Measurements from ENCODE around the gene ARL6IP4.

ARL6IP4 gene

DNA sequence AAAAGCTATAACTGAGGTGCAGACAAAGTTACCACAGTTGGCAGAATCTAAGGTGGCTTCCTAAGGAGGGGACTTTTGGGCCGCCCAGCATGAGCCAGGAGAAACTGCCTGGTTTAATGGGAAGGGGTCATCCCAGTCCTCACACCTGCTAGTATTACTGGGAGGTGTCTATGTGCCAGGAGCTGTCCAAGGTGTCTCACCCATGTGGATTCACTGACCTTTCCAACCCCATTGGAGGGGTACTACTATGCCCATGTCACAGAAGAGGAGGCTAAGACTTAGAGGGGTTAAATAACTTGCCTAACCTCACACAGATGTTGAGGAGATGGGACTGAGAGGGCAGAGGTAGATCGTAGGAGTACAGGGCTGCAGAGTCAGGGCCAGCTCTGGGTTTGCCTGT is 24.4 kb upstream of the ARL6IP4 start:
- FAIRE-seq, result no peak
- no peak for DNase-seq (ENCODE audit: extremely low spot score, insufficient read length, low read depth)

DNA sequence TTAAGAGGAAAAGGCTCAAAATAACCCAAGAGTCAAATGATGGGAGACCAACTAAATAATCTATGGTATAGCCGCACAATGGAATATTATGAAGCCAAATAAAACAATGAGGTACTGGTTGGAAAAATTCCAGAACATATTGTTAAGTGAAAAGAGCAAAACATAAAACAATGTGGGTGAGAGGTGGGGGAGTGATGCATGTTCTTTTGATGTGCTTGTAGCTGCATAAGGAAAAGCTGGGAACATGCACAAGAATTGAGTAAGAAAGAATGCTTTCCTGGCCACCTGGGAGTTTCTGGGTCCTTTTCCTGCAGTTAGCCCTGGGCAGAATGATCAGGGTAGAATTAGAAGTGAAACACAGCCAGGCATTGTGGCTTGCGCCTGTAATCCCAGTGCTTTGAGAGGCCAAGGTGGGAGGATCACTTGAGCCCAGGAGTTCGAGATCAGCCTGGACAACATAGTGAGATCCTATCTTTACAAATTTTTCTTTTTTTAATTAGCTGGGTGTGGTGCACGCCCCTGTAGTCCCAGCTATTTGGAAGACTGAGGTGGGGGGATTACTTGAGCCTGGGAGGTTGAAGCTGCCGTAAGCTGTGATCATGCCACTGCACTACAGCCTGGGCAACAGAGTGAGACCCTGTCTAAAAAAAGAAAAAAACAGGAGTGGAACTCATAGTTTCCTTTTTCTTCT is 22.1 kb upstream of the ARL6IP4 start:
- no peak for DNase-seq (ENCODE audit: extremely low spot score, insufficient read length, low read depth)
- FAIRE-seq, result no peak

DNA sequence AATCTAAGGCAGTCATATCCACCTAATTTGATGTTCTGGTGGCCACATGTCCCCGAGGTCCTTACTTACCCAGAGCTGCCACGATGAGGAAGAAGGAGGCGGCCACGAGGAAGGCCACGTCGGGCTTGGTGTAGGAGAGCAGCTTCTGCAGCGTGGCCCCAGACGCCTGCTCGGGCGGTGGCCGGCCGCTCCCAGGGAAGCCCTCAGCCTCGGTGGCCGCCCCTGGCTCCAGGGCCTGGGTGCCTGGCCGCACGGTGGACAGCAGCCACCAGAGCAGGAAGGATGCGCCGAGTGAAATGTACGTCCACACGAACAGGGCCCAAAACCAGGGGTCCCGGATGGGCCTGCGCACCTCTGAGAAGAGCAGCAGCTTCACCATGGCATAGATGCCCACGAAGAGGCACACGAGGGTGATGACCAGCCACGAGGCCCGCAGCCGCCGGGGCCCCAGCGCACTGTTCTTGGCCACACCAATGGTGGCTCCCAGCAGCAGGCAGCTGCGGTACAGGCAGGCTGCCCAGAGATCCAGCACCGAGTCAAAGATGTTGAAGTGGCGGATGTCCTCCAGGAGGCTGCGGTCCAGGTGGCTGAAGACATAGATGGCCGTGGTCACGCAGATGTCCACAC is 20.8 kb upstream of the ARL6IP4 start:
- no peak for FAIRE-seq
- no peak for DNase-seq (ENCODE audit: extremely low spot score, insufficient read length, low read depth)

DNA sequence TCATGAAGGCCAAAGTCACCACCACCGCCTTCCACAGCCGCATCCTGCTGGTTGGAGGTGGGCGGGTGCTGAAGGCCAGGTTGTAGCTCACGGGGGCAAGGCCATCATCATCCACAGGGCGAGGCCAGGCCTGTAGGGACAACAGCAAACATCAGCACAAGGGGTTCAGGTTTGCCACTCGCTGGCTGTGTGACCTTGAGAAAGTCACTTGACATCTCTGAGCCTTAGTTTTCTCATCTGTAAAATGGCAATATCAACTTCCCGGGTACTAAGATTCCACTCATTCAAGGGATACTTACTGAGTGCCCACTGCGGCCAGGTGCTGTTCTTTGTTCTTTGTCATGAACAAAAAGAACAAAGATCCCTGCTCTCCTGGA is 20.3 kb upstream of the ARL6IP4 start:
- no peak for DNase-seq (ENCODE audit: extremely low spot score, insufficient read length, low read depth)
- FAIRE-seq, result no peak

DNA sequence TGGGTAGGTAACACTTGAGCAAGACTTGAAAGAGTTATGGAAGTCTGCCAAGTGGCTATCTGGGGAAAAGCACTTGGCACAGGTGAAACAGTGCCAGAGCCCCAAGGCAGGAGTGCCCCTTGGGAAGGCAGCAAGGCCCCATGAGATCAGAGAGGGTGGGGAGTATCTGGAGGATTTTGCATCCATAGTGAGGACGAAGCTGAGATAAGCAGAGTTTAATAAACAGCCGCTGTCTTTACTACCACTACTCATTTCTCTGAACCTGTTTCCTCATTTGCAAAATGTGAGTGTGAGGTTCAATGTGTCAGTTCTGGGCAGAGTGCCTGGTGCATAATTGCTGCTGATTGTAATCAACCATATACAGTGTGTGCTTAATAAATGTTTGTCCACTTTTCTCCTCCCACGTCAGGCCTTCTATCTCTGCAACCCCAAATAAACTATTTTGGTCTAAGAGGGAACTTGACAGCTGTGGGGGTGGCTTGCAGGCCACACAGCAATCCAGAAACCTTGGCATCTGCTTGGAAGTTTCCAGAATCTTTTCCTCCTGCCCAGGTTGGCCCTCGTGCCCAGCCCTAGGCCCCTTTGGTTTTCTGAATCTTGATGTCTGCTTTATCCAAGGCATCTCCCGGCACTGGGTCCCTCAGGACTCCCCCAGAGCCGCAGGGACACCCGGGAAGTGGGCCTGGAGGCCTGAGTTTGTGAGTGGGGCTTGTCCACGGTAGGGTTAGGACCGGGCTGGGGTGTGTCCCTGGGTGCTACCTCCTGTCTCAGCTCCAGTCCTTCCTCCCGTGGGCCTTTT is 18.8 kb upstream of the ARL6IP4 start:
- FAIRE-seq, result no peak
- DNase-seq (ENCODE audit: extremely low spot score, insufficient read length, low read depth), result no peak

DNA sequence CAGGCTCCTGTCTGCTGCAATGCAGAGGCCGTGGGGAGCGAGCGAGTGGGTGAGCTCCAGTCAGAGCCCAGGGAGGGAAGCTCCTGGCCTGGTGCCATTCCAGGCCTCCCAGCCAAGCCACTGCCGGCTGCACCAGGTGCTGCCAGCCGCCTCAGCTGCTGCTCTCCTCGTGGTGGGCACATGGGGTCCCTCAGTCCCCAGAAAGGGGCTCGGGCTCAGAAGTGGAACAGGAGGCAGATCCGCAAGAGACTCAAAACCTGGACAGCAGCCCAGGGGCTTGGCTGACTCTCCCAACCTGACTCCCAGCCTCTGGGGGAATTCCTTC is 16.6 kb upstream of the ARL6IP4 start:
- no peak for FAIRE-seq
- no peak for DNase-seq (ENCODE audit: extremely low spot score, insufficient read length, low read depth)

DNA sequence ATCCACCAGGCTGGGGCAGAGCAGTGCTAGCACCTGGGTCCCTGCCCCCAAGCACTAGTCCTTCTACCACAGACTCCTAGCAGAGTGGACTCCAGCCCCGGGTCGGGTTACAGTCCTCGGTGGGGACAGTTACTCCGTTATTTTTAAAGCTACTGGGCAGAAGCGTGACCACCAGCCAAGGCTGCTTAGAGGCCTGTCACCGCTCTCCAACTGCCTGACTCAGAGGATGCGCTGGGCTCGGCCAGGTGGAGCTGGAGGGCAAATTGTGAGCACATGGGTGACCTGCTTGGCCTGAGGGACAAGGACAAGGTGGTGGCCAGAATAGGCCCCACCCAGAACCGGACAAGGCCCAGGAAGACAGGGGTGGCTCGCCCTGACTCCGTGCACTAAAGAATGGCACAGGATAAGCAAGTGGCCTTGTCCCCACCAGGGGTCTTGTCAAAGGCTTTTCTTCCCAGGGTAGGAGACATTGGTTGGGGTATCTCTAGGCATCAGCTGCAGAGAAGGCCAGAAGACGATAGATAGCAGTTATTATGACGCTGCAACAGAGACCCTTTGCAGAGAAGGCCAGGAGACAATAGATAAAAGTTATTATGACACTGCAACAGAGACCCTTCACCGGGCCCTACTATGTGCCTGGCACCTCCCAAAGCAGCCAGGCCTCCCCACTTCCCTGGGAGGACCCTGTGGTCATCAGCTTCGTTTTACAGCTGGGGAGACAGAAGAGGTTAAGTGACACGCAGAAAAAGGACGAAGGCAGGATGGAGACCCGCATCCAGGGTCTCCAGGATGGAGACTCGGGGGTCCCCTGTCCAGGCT is 15.8 kb upstream of the ARL6IP4 start:
- DNase-seq (ENCODE audit: extremely low spot score, insufficient read length, low read depth) (no peak), FAIRE-seq (no peak)

DNA sequence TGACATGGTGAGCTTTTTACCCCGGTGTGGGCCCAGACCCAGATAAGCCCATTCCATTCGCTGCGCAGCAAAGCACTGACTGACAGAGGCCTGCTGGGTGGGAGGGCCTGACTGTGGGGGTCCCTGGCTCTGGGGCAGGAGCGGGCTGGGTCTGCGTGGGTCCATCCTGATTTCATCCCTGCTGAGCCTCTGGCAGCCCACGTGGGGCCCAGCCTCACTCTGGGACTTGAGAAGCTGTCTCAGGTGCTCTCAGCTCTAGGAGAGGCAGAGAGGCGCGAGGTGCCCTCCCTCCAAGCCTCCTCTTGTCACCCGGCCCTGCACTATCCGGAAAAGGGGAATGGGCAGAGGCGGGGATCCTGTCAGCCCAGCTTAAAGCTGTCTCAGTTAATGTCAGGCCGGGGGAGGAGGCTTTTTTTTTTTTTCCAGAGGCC is 15.1 kb upstream of the ARL6IP4 start:
- FAIRE-seq, result no peak
- no peak for DNase-seq (ENCODE audit: extremely low spot score, insufficient read length, low read depth)

DNA sequence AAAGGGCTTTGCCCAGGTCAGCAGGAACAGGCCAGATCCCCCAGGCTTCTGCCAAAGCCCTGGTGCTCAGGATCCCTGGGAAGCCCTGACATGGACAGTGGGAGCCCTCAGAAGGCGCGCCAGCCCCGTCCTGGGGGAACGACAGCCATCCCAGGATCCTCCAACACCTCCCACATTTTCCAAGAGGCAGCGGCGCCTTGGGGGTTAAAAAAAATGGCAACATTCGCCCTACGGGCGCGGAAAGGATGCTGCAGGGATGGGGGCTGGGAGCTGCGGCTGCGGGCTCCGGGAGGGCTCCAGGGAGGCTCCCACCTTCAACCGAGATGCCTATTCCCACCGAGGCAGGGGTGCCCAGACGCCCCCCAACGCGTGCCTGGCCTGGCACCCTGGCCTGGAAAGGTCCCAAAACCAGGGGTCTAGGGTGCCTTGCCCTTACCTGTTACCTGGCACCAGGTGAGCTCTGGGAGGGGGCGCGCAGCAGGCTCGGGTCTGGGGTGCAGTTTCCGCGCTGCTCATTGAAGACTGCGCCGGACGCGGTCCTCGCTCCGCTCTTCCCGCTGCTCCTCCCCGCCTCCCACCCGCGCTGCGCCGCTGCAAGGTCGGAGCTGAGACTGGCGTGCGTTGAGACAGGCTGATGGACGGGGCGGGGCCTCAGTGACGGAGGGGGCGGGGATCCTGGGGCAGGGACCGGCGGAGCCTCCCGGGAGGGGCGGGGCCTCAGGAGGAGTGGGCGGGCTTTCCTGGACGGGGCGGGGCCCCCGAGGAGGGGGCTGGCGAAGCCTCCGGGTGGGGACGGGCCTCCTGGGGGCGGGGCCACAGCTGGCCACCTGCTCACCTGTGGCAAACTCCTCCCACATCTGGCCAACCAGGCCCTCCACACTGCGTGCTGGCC is 14.4 kb upstream of the ARL6IP4 start, which contains the start of gene ABCB9:
TSS of gene ABCB9 (minus strand) at position 613 of the 892 bp plus-strand sequence. CDS start 6,228 bp downstream, outside the sequence.
- FAIRE-seq, result peak; percentile 84

DNA sequence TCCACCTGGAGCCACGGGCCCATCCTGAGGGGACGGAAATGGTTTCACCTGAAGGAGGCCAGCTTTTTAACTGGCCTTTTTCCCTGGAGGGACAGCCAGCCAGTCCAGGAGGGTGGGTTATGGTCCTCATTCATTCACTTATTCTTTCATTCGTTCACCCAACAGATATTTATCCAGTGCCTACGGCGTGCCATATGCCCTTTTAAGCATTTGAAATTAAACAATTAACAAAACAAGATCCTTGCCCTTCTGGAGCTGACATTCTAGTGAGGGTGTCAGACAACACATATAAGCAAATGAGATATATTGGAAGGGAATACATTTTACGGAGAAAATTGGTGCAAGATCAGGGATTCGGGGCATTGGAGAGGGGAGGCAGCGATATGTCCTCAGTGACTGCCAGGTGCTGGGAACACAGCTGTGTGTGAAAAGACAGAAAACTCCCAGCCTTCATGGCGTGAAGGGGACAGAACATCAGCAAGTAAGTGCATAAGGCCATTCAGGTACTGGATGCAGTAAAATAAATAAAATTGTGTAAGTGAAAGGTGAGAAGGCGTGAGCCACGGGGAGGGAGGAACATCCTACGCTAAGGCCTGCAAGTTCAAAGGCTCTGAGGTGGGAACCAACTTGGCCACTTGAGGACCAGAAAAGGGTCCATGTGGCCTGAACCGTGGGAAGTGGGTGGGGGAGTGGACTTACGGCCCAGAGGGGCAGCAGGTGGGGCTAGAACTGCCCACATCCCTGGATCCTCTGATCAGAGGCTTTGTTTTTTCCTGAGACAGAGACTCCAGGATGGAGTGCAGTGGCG is 13.5 kb upstream of the ARL6IP4 start:
- FAIRE-seq (no peak), DNase-seq (ENCODE audit: extremely low spot score, insufficient read length, low read depth) (no peak)

More for the DNA sequence above, 14.4 kb upstream of the ARL6IP4 start, which contains the start of gene ABCB9:
- DNase-seq (ENCODE audit: extremely low spot score, insufficient read length, low read depth), result peak; percentile 96

DNA sequence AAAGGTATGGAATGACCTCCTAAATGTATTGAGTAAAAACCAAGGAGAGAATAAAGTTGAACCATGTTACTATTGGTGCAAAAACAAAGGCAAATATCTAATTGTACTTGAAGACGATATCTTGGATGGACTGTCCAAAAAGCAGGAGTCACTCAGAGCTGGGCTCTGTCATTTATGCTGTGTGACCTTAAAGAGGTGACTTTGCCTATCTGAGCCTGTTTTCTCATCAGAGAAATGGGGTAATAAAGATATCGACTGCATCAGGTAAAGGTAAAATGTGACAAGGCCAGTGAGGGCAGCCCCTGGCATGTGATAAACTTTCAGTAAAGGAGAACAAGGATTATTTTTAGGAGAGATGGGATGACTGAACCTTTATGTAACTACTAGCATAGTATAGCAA is 12.4 kb upstream of the ARL6IP4 start:
- no peak for DNase-seq (ENCODE audit: extremely low spot score, insufficient read length, low read depth)
- FAIRE-seq, result no peak

DNA sequence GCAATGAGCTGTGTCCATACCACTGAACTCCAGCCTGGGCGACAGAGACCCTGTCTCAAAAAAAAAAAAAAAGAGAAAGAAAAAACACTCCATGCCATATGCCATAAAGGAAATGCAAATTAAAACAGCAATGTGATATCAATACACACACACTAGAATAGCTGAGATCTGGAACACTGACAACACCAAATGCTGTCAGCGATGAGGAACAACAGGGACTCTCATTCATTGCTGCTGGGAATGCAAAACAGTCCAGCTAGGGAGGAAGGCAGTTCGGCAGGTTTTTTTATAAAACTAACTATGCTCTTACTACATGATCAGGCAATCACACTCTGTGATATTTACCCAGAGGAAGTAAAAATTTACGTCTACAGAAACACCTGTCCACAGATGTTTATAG is 10.8 kb upstream of the ARL6IP4 start:
- no peak for DNase-seq (ENCODE audit: extremely low spot score, insufficient read length, low read depth)
- FAIRE-seq, result no peak

DNA sequence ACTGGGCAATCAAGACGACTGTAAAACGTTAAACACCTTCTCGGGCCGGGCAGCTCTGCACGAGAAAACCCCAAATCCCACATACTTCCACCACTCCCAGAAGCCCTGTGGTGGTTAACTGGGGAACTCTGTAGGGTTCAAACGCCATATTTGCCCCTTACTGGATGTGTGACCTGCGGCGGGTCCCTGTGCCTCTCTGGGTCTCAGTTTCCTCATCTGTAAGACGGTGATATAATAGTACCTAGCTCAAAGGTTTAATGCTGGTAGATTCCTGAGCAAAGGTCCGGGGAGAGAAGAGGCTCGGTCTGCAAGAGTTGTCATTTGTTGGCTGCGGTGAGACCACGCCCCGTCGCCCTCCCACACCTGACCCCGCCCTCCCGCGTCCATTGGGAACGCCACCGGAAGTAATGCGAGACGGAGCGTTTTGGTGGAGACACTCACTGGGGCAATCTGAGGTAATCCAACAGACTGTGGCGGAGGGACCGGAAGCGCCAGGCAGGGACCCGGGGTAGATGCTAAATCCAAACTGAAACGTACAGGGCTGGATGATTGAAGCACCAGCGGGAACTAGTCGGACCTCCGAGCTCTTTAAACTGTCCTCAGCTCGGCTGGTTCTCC is 6.1 kb upstream of the ARL6IP4 start:
- DNase-seq (ENCODE audit: extremely low spot score, insufficient read length, low read depth) (peak; percentile 79), FAIRE-seq (peak; percentile 99)

DNA sequence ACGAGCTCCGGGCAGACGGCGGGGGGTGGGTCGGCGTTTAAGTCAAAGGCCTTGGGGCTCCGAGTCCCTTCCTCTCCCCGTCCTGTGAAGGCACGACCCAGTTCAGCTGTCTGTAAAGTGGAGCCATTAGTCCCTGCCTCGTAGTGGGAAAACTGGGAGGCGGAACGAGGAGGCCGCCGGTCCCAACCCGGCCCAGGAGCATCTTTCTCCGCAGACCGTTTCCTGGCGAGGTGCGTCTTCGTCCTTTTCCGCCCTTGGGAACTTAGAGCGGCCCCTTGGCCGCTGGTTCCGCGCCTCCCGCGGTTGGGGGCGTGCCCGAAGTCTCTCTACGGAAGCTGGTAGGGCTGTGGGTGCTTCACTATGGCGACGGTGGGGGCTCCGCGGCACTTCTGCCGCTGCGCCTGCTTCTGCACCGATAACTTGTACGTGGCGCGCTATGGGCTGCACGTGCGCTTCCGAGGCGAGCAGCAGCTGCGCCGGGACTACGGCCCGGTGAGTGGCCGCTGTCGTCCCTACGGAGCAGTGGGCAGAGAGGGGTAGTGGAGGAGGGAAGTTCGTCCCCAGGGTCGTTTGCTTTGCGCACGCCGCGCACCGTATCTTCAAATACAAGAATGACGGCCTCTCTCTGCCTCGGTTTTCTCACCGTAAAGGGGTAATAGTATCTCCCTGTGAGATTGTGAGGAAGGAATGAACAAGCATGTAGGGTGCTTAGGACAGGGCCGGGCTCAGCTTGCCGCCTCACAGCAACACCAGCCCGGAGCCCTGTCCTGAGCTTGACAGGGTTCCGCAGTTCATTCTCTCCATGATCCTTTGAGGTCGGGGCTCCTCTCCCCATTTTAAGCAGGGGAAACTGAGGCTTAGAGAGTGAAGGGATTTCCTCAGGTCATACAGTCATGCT is 5.3 kb upstream of the ARL6IP4 start, which contains the start of gene OGFOD2:
TSS of gene OGFOD2 (plus strand) at position 353 of the 898 bp plus-strand sequence. CDS start at position 361, 8 bp downstream.
- FAIRE-seq (no peak), DNase-seq (ENCODE audit: extremely low spot score, insufficient read length, low read depth) (peak; percentile 86)

DNA sequence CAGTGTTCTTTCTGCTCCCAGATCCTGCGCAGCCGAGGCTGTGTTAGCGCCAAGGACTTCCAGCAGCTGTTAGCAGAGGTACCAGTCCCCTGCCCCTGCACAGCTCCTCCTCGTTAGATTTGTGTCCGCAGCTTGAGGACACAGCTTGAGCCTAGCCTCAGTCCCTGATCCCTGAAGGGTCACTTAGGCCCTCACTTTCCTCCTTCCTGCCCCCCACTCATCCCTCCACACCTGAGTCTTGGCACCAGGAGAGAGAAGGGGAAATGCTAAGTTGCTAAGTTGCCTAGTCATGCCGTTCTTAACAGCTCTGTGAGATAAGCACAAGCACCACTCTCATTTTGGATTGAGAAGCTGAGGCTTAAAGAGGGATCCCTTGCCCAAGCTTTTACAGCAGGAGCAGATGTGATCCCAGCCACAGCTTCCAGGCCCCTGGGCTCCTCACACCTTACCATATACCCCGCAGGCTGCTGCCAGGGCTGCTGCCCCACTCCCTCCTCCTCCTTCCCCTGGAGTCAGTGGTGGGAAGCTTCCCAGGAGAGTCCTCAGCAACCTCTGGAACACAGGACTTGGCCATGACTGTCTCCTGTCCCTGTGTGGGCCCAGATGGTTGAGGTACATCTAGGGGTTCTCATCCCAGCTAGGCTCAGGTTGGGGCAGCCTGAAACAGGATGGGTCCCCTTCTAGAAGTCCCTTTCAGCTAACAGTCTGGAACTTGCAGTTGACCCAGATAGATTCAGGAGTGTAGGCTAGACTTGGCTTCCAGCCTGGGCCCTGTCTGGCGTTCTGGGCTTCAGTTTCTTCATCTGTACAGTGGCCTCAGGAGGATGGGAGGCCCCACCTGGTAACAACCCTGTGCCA is 4.5 kb upstream of the ARL6IP4 start:
- no peak for FAIRE-seq

DNA sequence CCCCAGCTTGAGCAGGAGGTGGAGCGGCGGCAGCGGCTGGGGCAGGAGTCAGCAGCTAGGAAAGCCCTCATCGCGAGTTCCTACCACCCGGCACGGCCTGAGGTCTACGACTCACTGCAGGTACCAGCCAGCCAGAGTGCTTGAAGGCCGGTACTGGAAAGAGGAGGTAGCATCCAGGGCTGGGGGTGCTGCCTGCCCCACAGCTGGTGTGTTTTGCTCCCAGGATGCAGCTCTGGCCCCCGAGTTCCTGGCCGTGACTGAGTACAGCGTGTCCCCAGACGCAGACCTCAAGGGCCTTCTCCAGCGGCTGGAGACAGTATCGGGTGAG is 3.9 kb upstream of the ARL6IP4 start:
- DNase-seq (ENCODE audit: extremely low spot score, insufficient read length, low read depth) (no peak), FAIRE-seq (no peak)

More for the DNA sequence above, 4.5 kb upstream of the ARL6IP4 start:
- DNase-seq (ENCODE audit: extremely low spot score, insufficient read length, low read depth), result no peak

Data from GM18507 (cell line).